ENCODE measurements around the gene LSG1.

DNA sequence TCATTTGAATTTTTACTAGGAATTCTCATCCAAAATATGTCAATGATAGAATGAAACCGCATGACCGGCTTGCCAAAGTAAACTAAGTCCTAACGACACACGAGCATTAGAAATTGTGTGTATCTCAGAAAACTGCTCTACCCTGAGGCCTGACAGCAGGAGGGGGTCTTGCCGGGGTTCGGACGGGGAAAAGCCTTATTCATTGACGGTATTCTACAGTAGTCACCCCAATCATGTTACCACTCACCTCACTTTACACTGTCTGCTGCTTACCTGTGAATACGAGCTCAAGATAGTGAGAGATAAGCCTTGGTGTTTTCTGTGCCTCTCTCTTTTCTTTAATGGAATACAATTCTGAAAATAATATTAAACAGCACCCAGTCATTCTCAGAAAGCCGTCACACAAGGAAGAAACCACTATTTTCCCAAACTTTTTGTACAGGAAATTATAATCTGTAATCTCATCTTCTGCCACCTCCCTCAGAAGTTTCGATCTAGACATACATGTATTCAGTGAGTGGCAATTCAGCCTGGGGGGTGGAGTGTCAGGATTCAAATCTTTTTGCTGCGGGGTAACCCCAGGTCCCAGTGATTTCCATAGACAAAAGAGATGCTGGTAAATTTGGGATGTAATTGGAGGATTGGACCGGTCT, 13.2 kb upstream of the LSG1 start:
- no peak for TF ChIP-seq CTCF (IDR thresholded peaks at IDR 0.05)
- TF ChIP-seq POLR2A (IDR thresholded peaks at IDR 0.05; ENCODE audit: low read depth): no peak
